HCT116 (cell line): ENCODE measurements around the gene ADGRB3. TPM values are rescaled to one million over a fixed set of nuclear protein-coding genes. Genes with fewer than 3 reads are reported as not detected.
A peak's percentile ranks its signal among the peaks of the same experiment; 100 is the strongest.

ENCODE experiments used
- ATAC-seq: fragments of 200-7000 bp; cut with Tn5 transposase; 2 replicates; pipeline ENCODE4 v1.9.1; 2020; ENCODE audit warnings: mild to moderate bottlenecking, moderate library complexity
- BruUV-seq: library from RNA; stranded (reverse); fragments of 400-500 nt; replicated peaks from 2 replicates; lab custom pipeline; 2021; lab: Mats Ljungman, UMichigan
- CTCF ChIA-PET: fragments of 300-600 bp; sonication (Branson Sonifier 250); formaldehyde crosslinking; loops from one replicate; lab custom pipeline; 2021; ENCODE audit warnings: antibody characterized with exemption; lab: Charles Lee
- POLR2A ChIA-PET: fragments of 300-600, 350-600 bp; sonication (Branson Sonifier 250); formaldehyde crosslinking; loops from one replicate; lab custom pipeline; 2021; ENCODE audit warnings: antibody characterized with exemption; lab: Charles Lee
- RAD21 ChIA-PET, 2 experiments: fragments of 300-600 bp; sonication (Branson Sonifier 250); formaldehyde crosslinking; loops; one replicate each; lab custom pipeline; 2023; ENCODE audit warnings: low total read pairs in 2 of 2; ENCODE audit not compliant: uncharacterized antibody in 2 of 2, unreplicated experiment in 2 of 2, low non-redundant PET in 1 of 2; lab: Charles Lee
- DNase-seq: peaks from one replicate; pipeline ENCODE4 v3.0.0-alpha.2; 2010; ENCODE audit warnings: low read depth, low spot score
- H2AFZ ChIP-seq: fragments of 200-600 bp; shearing (Covaris generic), sonication (generic); 2 replicates; pipeline ENCODE4 v1.6.1; 2017; ENCODE audit warnings: low read depth, mixed run types, mixed read lengths, antibody characterized with exemption, low read length; ENCODE audit not compliant: poor library complexity, severe bottlenecking
- H3K27ac ChIP-seq: 2 replicates; pipeline ENCODE4 v1.5.1; 2012; ENCODE audit warnings: low read depth, low read length
- H3K27me3 ChIP-seq: fragments of 200-600 bp; sonication (generic); 2 replicates; pipeline ENCODE4 v1.6.1; 2016; ENCODE audit warnings: mixed run types, low read length, mixed read lengths; ENCODE audit not compliant: insufficient read depth
- H3K36me3 ChIP-seq, 2 experiments: fragments of 200-500 bp in 1 of 2; fragments of 200-600 bp in 1 of 2; sonication (Bioruptor generic) in 1 of 2; sonication (generic) in 1 of 2; 2 replicates each; pipeline versions ENCODE4 v1.5.1 to v1.6.1; 2014 to 2016; ENCODE audit warnings: low read length in 2 of 2, inconsistent platforms in 1 of 2, mixed read lengths in 1 of 2, mixed run types in 1 of 2; ENCODE audit not compliant: insufficient read depth in 2 of 2, control insufficient read depth in 1 of 2
- H3K4me1 ChIP-seq, 2 experiments: fragments of 200-600 bp in 1 of 2; sonication (generic) in 1 of 2; 2 replicates each; pipeline versions ENCODE4 v1.5.1 to v1.6.1; 2012 to 2017; ENCODE audit warnings: low read length in 2 of 2, inconsistent platforms in 1 of 2, mild to moderate bottlenecking in 1 of 2, mixed read lengths in 1 of 2, mixed run types in 1 of 2, moderate library complexity in 1 of 2; ENCODE audit not compliant: insufficient read depth in 2 of 2, control insufficient read depth in 1 of 2
- H3K4me2 ChIP-seq: fragments of 200-600 bp; sonication (generic); 2 replicates; pipeline ENCODE4 v1.6.1; 2017; ENCODE audit warnings: mixed run types, low read length, mixed read lengths
- H3K4me3 ChIP-seq, 2 experiments: fragments of 200-600 bp in 1 of 2; sonication (generic) in 1 of 2; replicated peaks in 1 of 2; 2 replicates each; pipeline ENCODE4 v1.5.1; 2011 to 2016; ENCODE audit warnings: low read length in 2 of 2, control low read depth in 1 of 2, low read depth in 1 of 2, mild to moderate bottlenecking in 1 of 2, mixed read lengths in 1 of 2, mixed run types in 1 of 2
- H3K79me2 ChIP-seq: fragments of 200-600 bp; sonication (generic); 2 replicates; pipeline ENCODE4 v1.6.1; 2017; ENCODE audit warnings: mild to moderate bottlenecking, mixed run types, low read length, moderate library complexity, mixed read lengths; ENCODE audit not compliant: insufficient read depth
- H3K9ac ChIP-seq: fragments of 200-600 bp; sonication (generic); 2 replicates; pipeline ENCODE4 v1.6.1; 2016; ENCODE audit warnings: low read length, mixed read lengths
- H3K9me2 ChIP-seq: fragments of 200-600 bp; sonication (generic), shearing (Covaris generic); 2 replicates; pipeline ENCODE4 v1.6.1; 2017; ENCODE audit warnings: mixed run types, mild to moderate bottlenecking, moderate library complexity; ENCODE audit not compliant: insufficient read depth
- H3K9me3 ChIP-seq, 2 experiments: fragments of 200-500 bp in 1 of 2; fragments of 200-600 bp in 1 of 2; sonication (Bioruptor generic) in 1 of 2; sonication (generic) in 1 of 2; 2 replicates each; pipeline ENCODE4 v1.6.1; 2014 to 2017; ENCODE audit warnings: low read length in 2 of 2, mixed read lengths in 2 of 2, inconsistent platforms in 1 of 2, low read depth in 1 of 2, mild to moderate bottlenecking in 1 of 2, mixed run types in 1 of 2, moderate library complexity in 1 of 2; ENCODE audit not compliant: control insufficient read depth in 1 of 2, insufficient read depth in 1 of 2
- H4K20me1 ChIP-seq: fragments of 200-600 bp; sonication (generic), shearing (Covaris generic); 2 replicates; pipeline ENCODE4 v1.6.1; 2017; ENCODE audit warnings: mixed run types, mild to moderate bottlenecking, moderate library complexity; ENCODE audit not compliant: insufficient read depth
- EGR1 ChIP-seq: IDR thresholded peaks from 2 replicates; pipeline ENCODE4 v1.6.1; 2012; ENCODE audit warnings: low read depth
- FOSL1 ChIP-seq: IDR thresholded peaks from 2 replicates; pipeline ENCODE4 v1.6.1; 2012; ENCODE audit warnings: low read depth
- MAX ChIP-seq: IDR thresholded peaks from 2 replicates; pipeline ENCODE4 v1.6.1; 2012
- RAD21 ChIP-seq: IDR thresholded peaks from 2 replicates; pipeline ENCODE4 v1.6.1; 2012; ENCODE audit warnings: low read depth, mild to moderate bottlenecking
- YY1 ChIP-seq: IDR thresholded peaks from 2 replicates; pipeline ENCODE4 v1.6.1; 2011; ENCODE audit warnings: low read length, low read depth, moderate library complexity, mild to moderate bottlenecking; ENCODE audit not compliant: insufficient replicate concordance; ENCODE audit errors: extremely low read depth
- ZNF274 ChIP-seq: fragments of 200-500 bp; sonication (Bioruptor generic); IDR thresholded peaks from 2 replicates; pipeline ENCODE4 v1.6.1; 2014; ENCODE audit warnings: mild to moderate bottlenecking, low read depth, low read length, inconsistent platforms
- intact Hi-C: fragments of 100-400 bp; cut with micrococcal nuclease; formaldehyde crosslinking; loops from 2 replicates; pipeline ENCODE4 v1.10.0; 2022
- total RNA-seq: library from RNA; stranded (reverse); gene quantifications from one replicate; pipeline ENCODE4 v1.2.1, GENCODE V29; 2021; ENCODE audit not compliant: unreplicated experiment
- TF ChIP-seq, protein P1 (sequence below), 3 experiments: fragments of 200-600 bp in 1 of 3; sonication (generic) in 1 of 3; IDR thresholded peaks in 2 of 3; conservative IDR thresholded peaks in 1 of 3; 2 replicates each; pipeline ENCODE4 v1.5.1; 2012 to 2017; ENCODE audit warnings: low read depth in 2 of 3, low read length in 2 of 3, antibody characterized with exemption in 1 of 3, borderline replicate concordance in 1 of 3, control low read depth in 1 of 3, mild to moderate bottlenecking in 1 of 3, mixed read lengths in 1 of 3, mixed run types in 1 of 3, moderate library complexity in 1 of 3; ENCODE audit not compliant: insufficient read depth in 1 of 3

The ADGRB3 gene
- total RNA-seq, 1 experiment from 2014 or later: not detected

DNA sequence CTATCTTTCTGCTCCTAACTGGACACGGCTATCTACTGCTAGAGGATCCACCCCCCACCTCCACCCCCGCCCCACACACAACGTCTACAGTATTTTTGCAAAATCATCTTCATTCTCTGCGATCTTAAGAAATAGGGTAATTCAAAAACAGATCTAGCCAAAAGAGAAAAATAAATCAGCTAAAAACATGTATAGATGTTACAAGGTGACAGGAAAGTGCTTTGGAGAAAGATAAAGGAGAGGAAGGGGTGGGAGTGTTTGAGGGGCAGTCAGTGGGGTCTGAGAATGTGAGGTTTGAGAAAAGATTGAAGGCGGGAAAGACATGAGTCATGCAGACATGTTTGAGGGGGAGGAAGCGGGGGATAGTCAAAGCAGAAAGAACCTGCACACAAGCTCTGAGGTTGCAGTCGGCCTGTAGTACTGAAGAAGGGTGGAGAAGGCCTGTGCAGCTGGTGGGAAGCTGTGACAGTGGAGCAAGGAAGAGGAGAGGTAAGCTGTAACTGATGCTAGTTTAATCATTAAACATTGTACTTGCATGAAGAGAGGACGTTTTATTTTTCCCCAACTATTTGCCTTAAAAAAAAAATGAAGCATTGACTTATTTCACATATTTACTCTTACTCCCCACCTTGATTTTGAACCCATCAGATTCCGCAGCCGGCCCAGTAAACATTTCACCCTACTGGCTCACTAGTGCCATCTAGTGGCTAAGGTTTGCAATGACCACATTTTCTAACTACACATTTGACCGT is 332.6 kb downstream of the ADGRB3 start:
- intact Hi-C loops: no loop called here
- 0 out of 2 replicates have a peak, but pooled peaks have one; percentile 42 for ATAC-seq
- ChIA-PET POLR2A (no interaction called here), CTCF (no interaction called here), RAD21 (no interaction called here)
- BruUV-seq: no TSS peak
- Histone ChIP-seq H3K9me3 (peaks cover 0 to 4% of the 10 kb centered on the region in 2 experiments; a peak in 2 of 4 replicates), H3K27me3 (no peaks in the 10 kb centered on the region), H3K9me2 (no peaks in the 10 kb centered on the region), H3K9ac (no peak overlapping the region), H2AFZ (no peak overlapping the region), H4K20me1 (no peaks in the 10 kb centered on the region), H3K36me3 (no peaks in the 10 kb centered on the region), H3K79me2 (no peaks in the 10 kb centered on the region), H3K4me2 (no peak overlapping the region), H3K4me1 (no peaks in the 10 kb centered on the region), H3K27ac (no peak overlapping the region), H3K4me3 (no peak overlapping the region)
- peak; percentile 37; the same call in 1 of the 2 replicates for TF ChIP-seq RAD21
- no peak for TF ChIP-seq FOSL1
- TF ChIP-seq, protein P1, sequence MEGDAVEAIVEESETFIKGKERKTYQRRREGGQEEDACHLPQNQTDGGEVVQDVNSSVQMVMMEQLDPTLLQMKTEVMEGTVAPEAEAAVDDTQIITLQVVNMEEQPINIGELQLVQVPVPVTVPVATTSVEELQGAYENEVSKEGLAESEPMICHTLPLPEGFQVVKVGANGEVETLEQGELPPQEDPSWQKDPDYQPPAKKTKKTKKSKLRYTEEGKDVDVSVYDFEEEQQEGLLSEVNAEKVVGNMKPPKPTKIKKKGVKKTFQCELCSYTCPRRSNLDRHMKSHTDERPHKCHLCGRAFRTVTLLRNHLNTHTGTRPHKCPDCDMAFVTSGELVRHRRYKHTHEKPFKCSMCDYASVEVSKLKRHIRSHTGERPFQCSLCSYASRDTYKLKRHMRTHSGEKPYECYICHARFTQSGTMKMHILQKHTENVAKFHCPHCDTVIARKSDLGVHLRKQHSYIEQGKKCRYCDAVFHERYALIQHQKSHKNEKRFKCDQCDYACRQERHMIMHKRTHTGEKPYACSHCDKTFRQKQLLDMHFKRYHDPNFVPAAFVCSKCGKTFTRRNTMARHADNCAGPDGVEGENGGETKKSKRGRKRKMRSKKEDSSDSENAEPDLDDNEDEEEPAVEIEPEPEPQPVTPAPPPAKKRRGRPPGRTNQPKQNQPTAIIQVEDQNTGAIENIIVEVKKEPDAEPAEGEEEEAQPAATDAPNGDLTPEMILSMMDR (IDR thresholded peaks at IDR 0.05 in 2 of 3, conservative IDR thresholded peaks at IDR 0.05 in 1 of 3; ENCODE audit: borderline replicate concordance in 1 of 3, insufficient read depth in 1 of 3, low read depth in 2 of 3, low read length in 2 of 3): peak in 2 of 3 experiments; percentile 68 to 71; a peak in 4 of 6 replicates
- peak; percentile 7 for DNase-seq

GRCh38 chr6:68968301-68968649 is 333.2 kb downstream of the ADGRB3 start:
- no peaks in the 10 kb centered on the region for H3K27me3 ChIP-seq
- no peak for ATAC-seq
- ChIA-PET POLR2A (no interaction called here), CTCF (no interaction called here), RAD21 (no interaction called here)
- DNase-seq: no peak
- H3K4me2 ChIP-seq: no peak overlapping the region
- no TSS peak for BruUV-seq
- no peak for TF ChIP-seq EGR1
- TF ChIP-seq YY1: no peak
- TF ChIP-seq ZNF274: no peak
- TF ChIP-seq MAX: no peak
- H3K9me2 ChIP-seq: no peaks in the 10 kb centered on the region
- H3K4me1 ChIP-seq: no peaks in the 10 kb centered on the region
- H2AFZ ChIP-seq: no peak overlapping the region
- H3K79me2 ChIP-seq: no peaks in the 10 kb centered on the region
- H3K36me3 ChIP-seq: no peaks in the 10 kb centered on the region
- intact Hi-C loops: no loop called here
- no peaks in the 10 kb centered on the region for H4K20me1 ChIP-seq
- H3K27ac ChIP-seq: no peak overlapping the region
- no peak overlapping the region for H3K4me3 ChIP-seq
- H3K9ac ChIP-seq: no peak overlapping the region
- H3K9me3 ChIP-seq: peaks cover 0 to 4% of the 10 kb centered on the region in 2 experiments; a peak in 2 of 4 replicates
